WTC11 (cell line): ENCODE measurements around the gene TAS1R2. TPM values are rescaled to one million over a fixed set of nuclear protein-coding genes. Genes with fewer than 3 reads are reported as not detected.

Experiments
- ATAC-seq: fragments of 200-7000 bp; cut with Tn5 transposase; 2 replicates; pipeline ENCODE4 v1.10.0; 2021; ENCODE audit warnings: mild to moderate bottlenecking, moderate library complexity
- CTCF ChIA-PET: fragments of 300-600 bp; sonication (Branson Sonifier 250); formaldehyde crosslinking; loops from one replicate; lab custom pipeline; 2021; ENCODE audit warnings: antibody characterized with exemption; lab: Charles Lee
- POLR2A ChIA-PET: fragments of 350-600 bp; sonication (Branson Sonifier 250); formaldehyde crosslinking; loops from one replicate; lab custom pipeline; 2021; ENCODE audit warnings: antibody characterized with exemption; lab: Charles Lee
- DNase-seq: peaks from one replicate; pipeline ENCODE4 v3.0.0; 2021; ENCODE audit warnings: low spot score
- H3K27ac Mint-ChIP-seq: 2 replicates; pipeline ENCODE4 v1.8.0; 2021; ENCODE audit warnings: mixed read lengths
- H3K27me3 Mint-ChIP-seq: 2 replicates; pipeline ENCODE4 v1.8.0; 2021; ENCODE audit warnings: low read depth, mild to moderate bottlenecking, moderate library complexity, mixed read lengths
- H3K36me3 Mint-ChIP-seq: 2 replicates; pipeline ENCODE4 v1.8.0; 2021; ENCODE audit warnings: mixed read lengths
- H3K4me1 Mint-ChIP-seq: 2 replicates; pipeline ENCODE4 v1.8.0; 2022; ENCODE audit warnings: mixed read lengths
- H3K4me3 Mint-ChIP-seq: 2 replicates; pipeline ENCODE4 v1.8.0; 2021; ENCODE audit warnings: mild to moderate bottlenecking, moderate library complexity, mixed read lengths
- H3K9me3 Mint-ChIP-seq: 2 replicates; pipeline ENCODE4 v1.8.0; 2021; ENCODE audit warnings: mixed read lengths
- AFF4 ChIP-seq: sonication (generic); formaldehyde crosslinking; IDR thresholded peaks from 2 replicates; pipeline ENCODE4 v1.8.1; 2023; ENCODE audit warnings: mild to moderate bottlenecking, missing genetic modification reagents, borderline replicate concordance
- AR ChIP-seq: fragments of 250-450 bp; sonication (Bioruptor Pico); IDR thresholded peaks from 2 replicates; pipeline ENCODE4 v1.9.0; 2021; ENCODE audit warnings: mild to moderate bottlenecking
- E2F4 ChIP-seq: sonication (generic); formaldehyde crosslinking; IDR thresholded peaks from 2 replicates; pipeline ENCODE4 v1.8.1; 2022; ENCODE audit warnings: low read depth, mild to moderate bottlenecking, moderate library complexity, missing genetic modification reagents, borderline replicate concordance
- FOXK1 ChIP-seq: sonication (generic); formaldehyde crosslinking; IDR thresholded peaks from 2 replicates; pipeline ENCODE4 v1.8.0; 2022; ENCODE audit warnings: mild to moderate bottlenecking, moderate library complexity, missing genetic modification reagents
- FOXP4 ChIP-seq: sonication (generic); formaldehyde crosslinking; IDR thresholded peaks from 2 replicates; pipeline ENCODE4 v1.8.0; 2022; ENCODE audit warnings: mild to moderate bottlenecking, missing genetic modification reagents
- GRHL2 ChIP-seq: fragments of 250-450 bp; sonication (Bioruptor Pico); IDR thresholded peaks from 2 replicates; pipeline ENCODE4 v1.8.0; 2022; ENCODE audit warnings: mild to moderate bottlenecking, moderate library complexity; ENCODE audit not compliant: insufficient replicate concordance, severe bottlenecking
- HMGA2 ChIP-seq: fragments of 250-450 bp; sonication (Bioruptor Pico); IDR thresholded peaks from 2 replicates; pipeline ENCODE4 v1.4.0; 2021; ENCODE audit warnings: mild to moderate bottlenecking, moderate library complexity
- JAZF1 ChIP-seq: fragments of 250-450 bp; sonication (Bioruptor Pico); IDR thresholded peaks from 2 replicates; pipeline ENCODE4 v1.9.0; 2021; ENCODE audit warnings: moderate library complexity, mild to moderate bottlenecking, inconsistent platforms
- JUN ChIP-seq: sonication (generic); formaldehyde crosslinking; IDR thresholded peaks from 2 replicates; pipeline ENCODE4 v1.8.0; 2023; ENCODE audit warnings: mild to moderate bottlenecking, missing genetic modification reagents
- MAX ChIP-seq: sonication (generic); formaldehyde crosslinking; IDR thresholded peaks from 2 replicates; pipeline ENCODE4 v1.8.0; 2022; ENCODE audit warnings: mild to moderate bottlenecking, missing genetic modification reagents
- NFATC4 ChIP-seq: fragments of 250-450 bp; sonication (Bioruptor Pico); IDR thresholded peaks from 2 replicates; pipeline ENCODE4 v1.9.0; 2021; ENCODE audit warnings: mild to moderate bottlenecking
- PRRX2 ChIP-seq: fragments of 250-450 bp; sonication (Bioruptor Pico); IDR thresholded peaks from 2 replicates; pipeline ENCODE4 v1.8.0; 2021; ENCODE audit warnings: mild to moderate bottlenecking
- RORB ChIP-seq: fragments of 250-450 bp; sonication (Bioruptor Pico); IDR thresholded peaks from 2 replicates; pipeline ENCODE4 v1.9.0; 2021; ENCODE audit warnings: mild to moderate bottlenecking
- ZBTB21 ChIP-seq: sonication (generic); formaldehyde crosslinking; IDR thresholded peaks from 2 replicates; pipeline ENCODE4 v1.8.1; 2023; ENCODE audit warnings: mild to moderate bottlenecking, missing genetic modification reagents, borderline replicate concordance
- ZMAT4 ChIP-seq: fragments of 250-450 bp; sonication (Bioruptor Pico); IDR thresholded peaks from 2 replicates; pipeline ENCODE4 v1.9.0; 2021; ENCODE audit warnings: mild to moderate bottlenecking
- ZNF121 ChIP-seq: sonication (generic); formaldehyde crosslinking; IDR thresholded peaks from 2 replicates; pipeline ENCODE4 v1.8.0; 2023; ENCODE audit warnings: missing genetic modification reagents
- ZNF219 ChIP-seq: sonication (generic); formaldehyde crosslinking; IDR thresholded peaks from 2 replicates; pipeline ENCODE4 v1.8.0; 2023; ENCODE audit warnings: missing genetic modification reagents, mild to moderate bottlenecking, borderline replicate concordance
- ZNF423 ChIP-seq: fragments of 250-450 bp; sonication (Bioruptor Pico); IDR thresholded peaks from 2 replicates; pipeline ENCODE4 v2.1.2; 2022; ENCODE audit warnings: mild to moderate bottlenecking, moderate library complexity
- ZNF425 ChIP-seq: fragments of 250-450 bp; sonication (Bioruptor Pico); conservative IDR thresholded peaks from 2 replicates; pipeline ENCODE4 v1.9.0; 2021; ENCODE audit warnings: mild to moderate bottlenecking
- ZNF512 ChIP-seq: sonication (generic); formaldehyde crosslinking; IDR thresholded peaks from 2 replicates; pipeline ENCODE4 v1.8.1; 2022; ENCODE audit warnings: missing genetic modification reagents, borderline replicate concordance
- ZSCAN18 ChIP-seq: fragments of 250-450 bp; sonication (Bioruptor Pico); IDR thresholded peaks from 2 replicates; pipeline ENCODE4 v2.1.2; 2022; ENCODE audit warnings: mild to moderate bottlenecking, moderate library complexity
- total RNA-seq: library from RNA; stranded (reverse); gene quantifications from 3 replicates; pipeline ENCODE4 v1.2.3, GENCODE V29; 2021

TAS1R2 gene
- total RNA-seq, 1 experiment from 2014 or later: not detected

- TF ChIP-seq ZSCAN18 (CRISPR knock-in tag) (no peak), AFF4 (CRISPR knock-in tag) (no peak), RORB (no peak), ZNF423 (CRISPR knock-in tag) (no peak), JUN (no peak), ZBTB21 (CRISPR knock-in tag) (no peak), AR (no peak)
- TF ChIP-seq, all 79 proteins: peak for 0
These were observed 5.7 kb upstream of the TAS1R2 start (continued) for GRCh38 chr1:18865176-18865575.

- ChIA-PET CTCF (no interaction called here), POLR2A (no interaction called here)
- H3K36me3 Mint-ChIP-seq: no peaks in the 10 kb centered on the region
- no peak overlapping the region for H3K27ac Mint-ChIP-seq
- no peaks in the 10 kb centered on the region for H3K4me1 Mint-ChIP-seq
- no peaks in the 10 kb centered on the region; the same call in 1 of the 2 replicates for H3K27me3 Mint-ChIP-seq
- ATAC-seq (no peak), DNase-seq (no peak)
- no peak overlapping the region for H3K4me3 Mint-ChIP-seq
- H3K9me3 Mint-ChIP-seq: no peaks in the 10 kb centered on the region
- TF ChIP-seq NFATC4 (CRISPR knock-in tag) (no peak), ZMAT4 (CRISPR knock-in tag) (no peak), HMGA2 (no peak), JAZF1 (CRISPR knock-in tag) (no peak), MAX (CRISPR knock-in tag) (no peak), ZNF425 (CRISPR knock-in tag) (no peak), ZNF121 (no peak), E2F4 (no peak), ZNF219 (CRISPR knock-in tag) (no peak), FOXK1 (CRISPR knock-in tag) (no peak), GRHL2 (no peak), ZNF512 (CRISPR knock-in tag) (no peak), PRRX2 (CRISPR knock-in tag) (no peak), FOXP4 (CRISPR knock-in tag) (no peak)
These were observed 2.1 kb upstream of the TAS1R2 start for GRCh38 chr1:18861590-18861989.
